Stimulated activated CD8-positive, alpha-beta memory T cell treated with anti-CD3 and anti-CD28 coated beads, Interleukin-4, amount 100 ng/mL, for 1 hour (primary cell): ENCODE results near the gene C3orf52.
A peak's percentile ranks its signal among the peaks of the same experiment; 100 is the strongest.
"Not testable (repeated sequence)": the region's sequence is repeated elsewhere in the genome, so short reads cannot be mapped to it uniquely, and the experiment has no call there.

Experiments
- DNase-seq, 2 donors: peaks; one replicate each; pipeline ENCODE4 v3.0.0-alpha.2; 2020; ENCODE audit warnings: low read depth in 2 of 2, low spot score in 1 of 2

The C3orf52 gene, protein sequence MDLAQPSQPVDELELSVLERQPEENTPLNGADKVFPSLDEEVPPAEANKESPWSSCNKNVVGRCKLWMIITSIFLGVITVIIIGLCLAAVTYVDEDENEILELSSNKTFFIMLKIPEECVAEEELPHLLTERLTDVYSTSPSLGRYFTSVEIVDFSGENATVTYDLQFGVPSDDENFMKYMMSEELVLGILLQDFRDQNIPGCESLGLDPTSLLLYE

DNA sequence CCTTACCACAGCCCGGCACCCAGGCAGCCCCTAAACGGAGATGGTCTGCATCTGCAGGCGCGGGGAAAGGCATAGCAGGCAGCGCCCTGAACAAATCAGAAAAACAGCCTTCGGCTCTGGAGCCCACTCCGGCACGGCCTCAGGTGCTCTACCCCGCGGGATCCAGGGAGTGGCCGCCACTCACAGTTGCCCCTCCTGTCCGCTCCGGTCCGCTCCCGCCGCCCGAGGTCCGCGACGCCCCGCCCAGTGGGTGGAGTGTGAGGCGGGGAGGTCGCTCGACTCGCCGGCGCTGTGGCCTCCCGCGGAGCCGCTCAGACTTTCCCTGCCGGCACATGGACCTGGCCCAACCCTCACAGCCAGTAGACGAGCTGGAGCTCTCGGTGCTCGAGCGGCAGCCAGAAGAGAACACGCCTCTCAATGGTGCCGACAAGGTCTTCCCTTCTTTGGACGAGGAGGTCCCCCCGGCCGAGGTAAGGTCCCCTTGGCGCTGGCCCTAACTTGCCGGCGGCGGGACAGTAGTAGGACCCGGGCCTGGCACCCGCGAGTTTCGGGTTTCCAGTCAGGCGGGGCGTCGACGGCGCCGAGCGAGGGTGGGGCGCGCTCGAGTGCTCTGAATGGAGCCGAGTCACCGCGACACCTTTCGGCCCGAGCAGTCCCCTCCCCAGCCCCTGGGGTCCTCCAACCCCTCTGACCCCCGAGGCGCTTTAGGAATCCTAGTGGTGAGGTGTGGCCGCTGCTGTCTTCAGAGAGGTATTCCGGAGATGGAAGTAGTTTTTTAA is at the start of gene C3orf52:
C3orf52 (plus strand) TSS at position 314 of the 779 bp plus-strand sequence; CDS start at position 333, 19 bp downstream.
- peak; percentile 8 to 27 for DNase-seq

DNA sequence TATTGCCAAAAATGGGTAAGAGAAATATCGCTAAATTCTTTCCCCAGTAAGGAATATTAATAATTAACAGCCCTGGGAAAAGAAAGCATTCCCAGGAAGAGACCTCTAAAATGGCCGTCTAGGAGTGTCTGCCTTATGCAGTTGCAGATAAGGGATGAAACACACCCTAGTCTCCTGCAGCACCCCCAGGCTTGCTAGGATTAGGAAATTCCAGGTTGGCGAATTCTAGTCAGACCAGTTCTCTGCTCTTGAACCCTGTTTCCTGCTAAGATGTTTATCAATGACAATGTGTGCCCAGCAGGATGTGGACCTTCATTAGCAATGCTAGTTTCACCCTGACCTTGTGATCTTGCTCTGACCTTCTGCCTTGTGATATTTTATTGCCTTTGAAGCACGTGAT is 49.0 kb upstream of the C3orf52 start:
- not testable (repeated sequence) for DNase-seq

DNA sequence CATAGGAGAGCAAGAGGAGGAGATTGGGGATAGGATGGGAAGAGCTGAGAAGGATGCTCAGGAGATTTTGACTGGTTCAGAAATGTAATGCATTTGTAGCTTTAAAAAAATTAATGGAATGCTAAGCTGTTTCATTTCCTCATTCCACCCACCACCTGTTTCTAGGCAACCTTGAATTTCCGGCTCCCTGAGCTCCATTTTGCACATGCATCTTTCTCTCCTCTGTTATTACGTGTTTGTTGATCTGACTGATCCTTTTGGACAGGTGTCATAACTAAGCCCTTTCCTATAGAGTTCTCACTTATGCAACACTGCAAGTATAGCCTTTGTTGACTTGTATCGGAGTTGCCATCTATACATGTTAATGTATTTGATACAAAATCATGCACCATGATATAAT is 47.3 kb upstream of the C3orf52 start:
- DNase-seq: no peak

DNA sequence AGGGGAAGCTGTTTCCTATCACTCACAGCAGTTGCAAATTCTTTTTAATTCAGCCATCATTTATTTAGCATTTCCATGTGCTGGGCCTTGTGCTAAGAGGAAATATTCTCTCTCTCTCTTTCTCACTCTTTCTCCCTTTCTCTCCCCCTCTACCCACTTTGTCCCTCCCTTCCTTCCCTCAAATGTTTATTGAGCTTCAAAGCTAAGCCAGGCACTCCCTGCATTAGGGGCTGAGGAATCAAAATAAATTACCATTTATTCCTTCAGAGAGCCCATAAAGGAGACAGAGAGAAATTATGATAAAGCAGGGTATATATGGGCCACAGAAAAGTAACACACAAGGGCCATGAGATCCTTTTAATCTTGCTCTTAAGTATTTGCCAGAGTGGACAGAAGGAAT is 44.9 kb upstream of the C3orf52 start:
- DNase-seq: no peak

DNA sequence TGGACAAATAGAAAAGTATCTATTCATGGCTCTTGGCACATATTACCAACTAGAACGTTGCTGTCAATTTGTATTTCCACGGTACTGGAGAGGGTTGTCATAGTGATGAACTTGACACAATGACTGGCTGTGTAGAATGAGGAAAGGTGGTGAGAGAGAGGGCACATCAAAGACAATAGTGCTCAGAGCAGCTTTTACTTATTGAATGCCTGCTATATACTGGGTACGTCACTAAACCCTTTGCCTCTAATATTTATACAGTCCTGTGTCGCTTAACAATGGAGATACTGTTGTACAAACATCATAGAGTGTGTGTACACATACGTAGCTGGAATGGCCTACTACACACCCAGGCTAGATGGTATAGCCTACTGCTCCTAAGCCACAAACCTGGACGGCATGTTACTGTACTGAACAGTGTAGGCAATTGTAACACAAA is 43.3 kb upstream of the C3orf52 start:
- DNase-seq: no peak

DNA sequence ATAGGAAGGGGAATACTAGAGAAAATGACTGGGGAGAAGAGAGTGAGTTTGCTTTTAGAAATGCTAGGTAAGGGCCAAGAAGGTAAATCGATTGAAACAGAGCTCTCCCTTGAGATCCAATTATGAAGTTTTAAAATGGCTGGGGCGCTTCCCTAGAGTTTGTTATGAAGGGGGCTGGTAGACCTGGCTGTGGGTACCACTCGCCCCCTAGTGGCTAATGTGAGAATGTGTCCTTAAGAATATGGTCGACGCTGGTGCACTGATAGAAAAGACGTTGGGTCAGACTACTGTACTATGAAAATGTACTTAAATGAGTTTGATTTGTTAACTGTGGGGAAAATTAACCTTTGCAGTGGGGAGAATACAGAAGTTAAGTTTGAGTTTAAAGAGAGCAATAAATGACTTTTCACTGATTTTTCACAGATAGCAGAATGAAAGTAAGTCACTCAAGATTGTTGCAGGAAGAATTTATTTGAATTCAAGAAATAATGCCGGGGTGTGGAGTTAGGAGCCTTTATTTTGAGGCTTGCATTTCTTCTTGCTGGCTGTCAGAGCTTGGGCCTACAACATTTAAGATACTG is 42.5 kb upstream of the C3orf52 start:
- DNase-seq: peak; percentile 3 to 5

DNA sequence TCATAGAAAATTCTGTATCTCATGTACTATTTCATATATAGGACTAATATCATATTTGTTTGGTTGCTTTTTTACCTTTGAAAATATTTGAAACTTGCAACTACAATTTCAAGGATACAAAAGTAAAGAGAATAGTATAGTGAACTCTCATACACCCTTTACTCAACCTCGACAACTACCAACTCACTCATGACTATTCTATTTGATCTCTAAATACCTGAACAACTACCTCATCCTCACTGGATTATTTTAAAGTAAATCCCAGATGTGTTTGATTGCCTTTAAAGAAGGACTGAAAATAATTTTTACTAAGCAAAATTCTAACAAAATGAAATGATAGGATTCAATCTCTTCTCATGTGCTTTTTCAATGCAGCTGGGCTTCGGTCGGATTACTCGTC is 39.6 kb upstream of the C3orf52 start:
- no peak for DNase-seq

DNA sequence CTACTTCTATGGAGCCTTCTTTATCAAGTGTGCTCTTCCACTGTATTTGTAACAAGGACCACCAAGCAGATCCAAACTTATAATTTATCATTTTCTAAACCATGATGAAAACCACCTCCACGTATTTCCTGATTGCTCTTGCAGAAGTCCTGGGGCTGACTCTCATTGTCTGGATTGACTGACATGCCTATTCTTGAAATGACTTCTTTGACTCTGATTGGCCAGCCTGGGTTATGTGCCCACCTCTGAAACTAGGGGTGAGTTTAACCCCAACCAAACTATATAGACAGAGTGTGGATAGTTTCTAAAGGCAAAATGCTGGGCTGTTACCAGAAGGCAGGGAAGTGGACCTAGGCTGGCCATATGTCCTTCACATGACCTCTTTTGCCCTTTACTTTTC is 38.9 kb upstream of the C3orf52 start:
- no peak for DNase-seq

DNA sequence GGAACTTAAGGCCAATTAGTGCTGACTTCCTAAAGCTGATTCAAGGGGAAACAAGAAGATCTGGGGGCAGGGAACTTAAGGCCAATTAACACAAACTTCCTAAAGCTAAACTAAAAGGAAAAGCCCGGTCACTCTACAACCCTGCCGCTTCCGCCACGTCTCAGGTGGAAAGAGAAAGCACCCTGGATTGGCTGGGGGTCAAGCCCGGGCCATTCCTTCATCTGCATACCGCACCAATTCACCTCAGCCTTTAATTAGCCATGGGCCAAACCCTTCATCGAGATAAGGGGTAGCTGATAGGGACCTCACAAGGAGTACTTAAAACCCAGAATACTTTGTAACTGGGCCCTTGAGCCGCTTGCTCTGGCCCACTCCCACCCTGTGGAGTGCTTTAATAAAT is 37.3 kb upstream of the C3orf52 start:
- DNase-seq: no peak

DNA sequence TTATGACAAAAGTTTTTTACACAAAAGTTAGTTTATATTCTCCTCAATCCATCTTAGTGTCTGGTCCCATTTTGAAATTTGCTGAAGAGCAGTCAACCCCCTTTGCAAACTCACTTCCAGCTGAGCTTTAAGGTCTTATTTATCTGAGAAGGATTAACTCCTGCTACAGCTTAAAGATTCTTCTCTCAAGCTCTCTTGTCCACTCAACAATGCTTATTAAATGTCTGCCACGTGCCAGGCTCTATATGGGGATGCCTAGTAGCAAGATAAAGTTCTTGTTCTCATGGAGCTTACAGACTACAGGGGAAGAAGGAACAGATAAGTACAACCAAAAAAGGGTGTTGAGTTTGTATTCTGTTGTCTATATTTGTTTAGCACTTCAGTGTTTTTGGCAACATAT is 33.0 kb upstream of the C3orf52 start:
- no peak for DNase-seq

DNA sequence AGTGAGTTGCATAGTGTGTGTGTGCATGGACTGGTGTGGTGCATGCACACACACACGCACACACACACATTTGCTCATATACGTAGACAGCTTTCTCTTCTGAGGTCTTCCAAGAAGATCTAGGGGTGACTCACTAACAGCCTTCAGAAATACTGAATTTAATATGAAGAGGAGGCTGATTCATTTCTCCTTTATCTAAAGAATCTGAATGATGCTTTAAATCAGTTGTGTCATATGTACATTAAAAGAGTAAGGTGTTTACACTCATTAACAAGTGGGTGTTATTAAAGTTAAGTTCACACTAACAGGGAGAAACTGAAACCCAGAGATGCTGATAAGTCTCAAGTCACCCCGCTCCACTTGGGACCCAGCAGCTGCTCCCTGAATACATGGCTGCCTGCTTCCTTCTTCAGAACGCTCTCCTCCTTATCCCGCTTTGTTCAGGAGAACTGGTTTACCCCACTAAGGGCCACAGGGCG is 29.7 kb upstream of the C3orf52 start:
- DNase-seq: no peak

DNA sequence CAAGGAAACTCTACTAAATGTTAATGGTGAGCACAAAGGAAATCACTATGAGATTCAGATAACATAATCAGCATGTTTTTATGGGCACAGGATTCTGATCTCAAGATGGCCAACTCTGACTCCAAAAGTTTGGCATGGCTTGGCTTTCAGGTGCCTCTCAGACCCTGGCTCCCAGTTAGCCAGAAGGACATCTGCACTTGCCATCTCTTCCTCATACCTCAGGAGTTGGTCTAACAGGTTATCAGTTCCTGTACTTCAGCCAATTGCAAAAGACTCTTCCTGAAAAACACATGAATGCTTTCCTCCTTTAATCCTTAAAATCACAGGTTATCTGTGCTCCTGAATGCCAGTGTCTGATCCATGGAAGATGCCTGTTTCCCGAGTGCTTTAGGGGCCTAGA is 26.7 kb upstream of the C3orf52 start:
- no peak for DNase-seq

DNA sequence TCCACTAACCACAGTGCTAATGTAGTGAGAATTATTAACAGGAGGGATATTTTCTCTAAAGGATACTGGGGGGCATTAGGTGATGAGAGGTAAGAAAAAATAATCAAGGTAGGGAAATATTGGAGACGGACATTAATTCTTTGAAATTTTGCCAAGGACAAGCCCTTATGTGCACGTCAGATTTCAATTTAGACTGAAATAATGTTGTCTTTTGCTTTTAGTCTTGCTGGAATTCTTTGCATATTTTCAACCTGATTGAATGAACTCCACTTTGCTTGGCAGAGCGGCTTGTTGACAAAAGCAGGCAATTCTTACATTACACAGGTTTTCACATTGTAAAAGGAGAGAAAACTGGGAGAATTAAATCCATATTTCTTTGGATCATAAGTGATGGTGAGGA is 25.0 kb upstream of the C3orf52 start:
- no peak for DNase-seq

DNA sequence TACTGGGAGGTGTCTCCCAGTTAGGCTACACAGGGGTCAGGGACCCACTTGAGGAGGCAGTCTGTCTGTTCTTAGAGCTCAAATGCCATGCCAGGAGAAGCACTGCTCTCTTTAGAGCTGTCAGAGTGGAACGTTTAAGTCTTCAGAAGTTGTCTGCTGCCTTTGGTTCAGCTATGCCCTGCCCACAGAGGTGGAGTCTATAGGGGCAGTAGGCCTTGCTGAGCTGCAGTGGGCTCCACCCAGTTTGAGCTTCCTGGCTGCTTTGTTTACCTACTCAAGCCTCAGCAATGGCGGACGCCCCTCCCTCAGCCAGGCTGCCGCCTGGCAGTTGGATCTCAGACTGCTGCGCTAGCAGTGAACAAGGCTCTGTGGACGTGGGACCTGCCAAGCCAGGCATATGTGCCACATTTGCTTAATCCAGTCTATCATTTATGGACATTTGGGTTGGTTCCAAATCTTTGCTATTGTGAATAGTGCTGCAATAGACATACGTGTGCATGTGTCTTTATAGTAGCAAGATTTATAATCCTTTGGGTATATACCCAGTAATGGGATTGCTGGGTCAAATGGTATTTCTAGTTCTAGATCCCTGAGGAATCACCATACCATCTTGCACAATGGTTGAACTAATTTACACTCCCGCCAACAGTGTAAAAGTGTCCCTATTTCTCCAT is 13.7 kb upstream of the C3orf52 start:
- peak in 1 of 2 donors; percentile 29 for DNase-seq

DNA sequence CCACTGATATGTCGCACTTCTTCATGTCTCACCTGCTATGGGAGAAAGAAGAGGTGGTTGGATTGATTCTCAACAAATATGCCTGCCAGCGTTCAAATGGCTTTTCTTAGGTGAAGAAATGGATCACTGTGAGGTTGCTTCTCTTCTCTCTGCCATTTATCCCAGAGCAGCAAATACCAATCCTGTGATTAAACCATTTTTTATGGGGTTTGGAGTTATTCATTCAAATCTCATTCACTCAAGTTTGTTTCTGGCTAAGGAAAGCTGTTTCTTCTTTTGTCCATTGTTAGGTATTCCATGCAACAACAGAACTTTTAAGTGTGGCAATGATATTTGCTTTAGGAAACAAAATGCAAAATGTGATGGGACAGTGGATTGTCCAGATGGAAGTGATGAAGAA is 12.2 kb upstream of the C3orf52 start:
- DNase-seq: no peak

DNA sequence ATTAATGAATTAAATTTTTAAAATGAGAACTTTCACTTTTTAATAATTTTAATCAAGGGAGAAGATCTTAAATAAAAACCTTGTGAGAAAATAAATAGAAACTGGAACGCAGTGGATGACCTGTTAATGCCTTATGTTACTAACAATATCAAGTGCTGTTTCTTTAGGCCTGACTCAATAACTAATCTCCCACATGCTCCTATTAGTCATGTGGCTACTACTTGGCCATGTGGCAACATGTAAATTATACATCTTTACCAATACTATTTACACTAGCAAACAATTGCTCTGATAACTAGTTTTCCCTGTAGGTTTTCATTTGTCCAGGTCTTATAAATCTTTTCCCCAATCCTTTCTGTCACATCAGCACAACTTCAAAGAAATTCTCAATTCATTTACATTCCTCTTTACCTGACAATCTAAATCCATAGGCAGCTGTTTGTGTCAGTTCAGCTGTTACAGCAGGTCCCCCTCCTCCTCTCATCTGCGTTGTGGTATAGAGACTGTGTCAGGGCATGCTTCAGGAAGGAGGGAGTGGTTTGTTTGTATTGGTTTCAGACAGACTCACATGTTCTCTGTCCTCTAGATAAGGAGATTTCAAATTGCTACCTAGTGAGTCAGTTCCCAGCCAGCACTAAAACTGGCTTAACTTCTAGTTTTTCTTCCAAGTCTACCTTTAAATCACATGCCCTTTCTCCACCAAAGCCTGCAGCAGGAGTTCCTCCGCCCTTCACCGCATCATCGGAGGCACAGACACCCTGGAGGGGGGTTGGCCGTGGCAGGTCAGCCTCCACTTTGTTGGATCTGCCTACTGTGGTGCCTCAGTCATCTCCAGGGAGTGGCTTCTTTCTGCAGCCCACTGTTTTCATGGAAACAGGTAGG is 11.3 kb upstream of the C3orf52 start:
- DNase-seq: no peak

DNA sequence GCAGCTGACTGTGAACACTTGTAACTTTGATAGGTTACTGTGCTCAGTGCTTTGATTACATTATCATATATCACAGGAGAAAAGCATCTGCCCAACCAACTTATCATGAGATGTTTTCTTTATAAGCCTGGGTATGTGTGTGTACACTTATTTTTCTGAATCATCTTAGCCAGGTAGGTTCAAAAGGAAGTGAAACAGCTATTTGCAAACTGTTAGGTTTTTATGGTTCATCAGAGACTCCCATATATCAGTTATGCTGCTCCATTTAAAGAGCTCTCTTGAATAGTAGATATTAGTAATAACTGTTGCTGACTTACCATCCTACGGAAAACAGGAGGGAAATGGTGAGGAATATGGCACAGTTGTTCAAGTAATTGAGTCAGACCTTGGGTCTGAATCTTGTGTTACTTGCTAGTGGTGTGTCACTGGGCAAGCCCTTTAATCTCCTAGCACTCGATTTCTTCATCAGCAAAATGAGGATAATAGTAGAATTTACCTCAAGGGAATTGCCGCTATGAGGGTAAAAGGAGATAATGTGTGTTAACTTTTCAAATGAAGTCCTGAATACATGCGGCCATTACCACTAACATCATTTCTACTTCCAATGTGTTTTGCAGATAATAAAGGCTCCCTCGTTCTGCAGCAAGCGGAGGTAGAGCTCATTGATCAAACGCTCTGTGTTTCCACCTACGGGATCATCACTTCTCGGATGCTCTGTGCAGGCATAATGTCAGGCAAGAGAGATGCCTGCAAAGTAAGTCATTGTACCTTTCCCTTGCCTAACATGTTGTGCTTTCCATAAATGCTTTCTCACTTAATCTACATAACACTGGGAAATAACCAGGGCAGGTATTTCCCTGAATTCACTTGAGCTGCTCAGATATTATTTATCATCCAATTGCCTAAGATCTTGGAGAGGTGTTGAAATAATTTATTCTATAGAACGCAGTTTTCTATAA is 7.8 kb upstream of the C3orf52 start:
- DNase-seq: no peak

DNA sequence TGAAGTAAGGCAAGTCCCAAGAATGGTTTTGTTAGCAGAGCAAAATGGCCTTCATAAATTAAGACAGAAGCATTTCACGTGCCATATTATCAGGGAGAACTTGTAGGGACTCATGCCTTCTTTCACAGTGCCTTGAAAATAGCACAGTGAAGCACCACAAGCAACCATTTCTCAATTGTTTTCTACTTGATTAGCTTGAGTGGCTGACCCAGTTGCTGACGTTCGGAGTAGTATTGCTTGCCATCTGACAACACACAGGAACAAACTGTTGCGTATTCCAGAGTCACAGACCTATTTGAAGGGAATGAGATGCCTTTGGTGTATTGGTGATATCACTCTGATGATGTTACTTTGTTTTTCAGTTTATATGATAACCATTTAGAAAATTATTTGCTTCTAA is 3.0 kb upstream of the C3orf52 start:
- no peak for DNase-seq

DNA sequence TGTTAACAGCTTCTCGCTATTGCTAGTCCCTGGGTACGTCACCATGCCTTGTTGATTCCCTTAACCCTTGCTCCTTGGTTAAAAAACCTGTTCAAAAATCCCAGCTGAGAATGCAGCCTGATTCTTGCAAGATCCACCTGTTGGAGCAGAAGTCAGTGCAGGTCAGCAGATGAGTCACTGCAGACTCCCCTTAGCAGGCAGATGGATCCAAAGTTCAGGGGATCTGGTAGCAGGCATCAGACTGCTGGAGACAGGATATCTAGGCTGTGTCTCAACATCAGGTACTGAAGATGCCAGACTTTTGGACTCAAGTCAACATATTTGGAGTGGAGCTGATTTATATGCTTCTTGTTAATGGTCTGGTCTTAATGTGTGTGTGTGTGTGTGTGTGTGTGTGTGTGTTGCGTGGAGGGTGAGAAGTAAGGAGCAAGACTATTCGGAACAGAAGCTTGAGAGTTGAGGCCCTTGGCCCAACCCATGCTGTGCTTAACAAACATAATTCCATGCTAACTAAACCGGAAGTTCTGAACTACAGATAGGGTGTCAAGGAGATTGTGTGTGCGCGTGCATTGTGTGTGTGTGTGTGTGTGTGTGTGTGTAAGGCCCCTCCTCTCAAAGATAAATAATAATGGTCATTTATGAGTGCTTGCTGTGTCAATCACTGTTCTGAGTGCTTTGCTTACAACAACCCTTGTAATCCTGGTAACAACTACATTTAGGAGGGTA is 1.0 kb upstream of the C3orf52 start:
- DNase-seq: no peak
